Gastroesophageal sphincter (tissue), 3 donors: ENCODE results near the gene PKHD1.

Experiments
- CTCF ChIP-seq, 4 experiments: fragments of 200-600 bp in 2 of 4; fragments of 450-650 bp in 2 of 4; sonication (generic) in 1 of 4; IDR thresholded peaks; one replicate each; pipeline ENCODE4 v1.5.1; 2017 to 2019; ENCODE audit warnings: antibody characterized with exemption in 4 of 4, mild to moderate bottlenecking in 2 of 4, moderate library complexity in 2 of 4
- EP300 ChIP-seq: sonication (generic); formaldehyde crosslinking; IDR thresholded peaks from one replicate; pipeline ENCODE4 v1.6.1; 2017; ENCODE audit warnings: antibody characterized with exemption, mild to moderate bottlenecking

- TF ChIP-seq CTCF (IDR thresholded peaks at IDR 0.05) (no peak), EP300 (no peak)
Measured at GRCh38 chr6:52133324-52133723, 45.9 kb upstream of the PKHD1 start.
